ENCODE data around the gene WDFY4. TPM values are rescaled to one million over a fixed set of nuclear protein-coding genes. Genes with fewer than 3 reads are reported as not detected.

The WDFY4 gene
- total RNA-seq, 1 donor from 2014 or later: 0.25 TPM

- no peak overlapping the region for H3K27ac Mint-ChIP-seq (ENCODE audit: unreplicated experiment)
- no peaks in the 10 kb centered on the region for H3K79me2 ChIP-seq (ENCODE audit: insufficient read depth, low read length)
- no peak overlapping the region for H3K4me3 Mint-ChIP-seq (ENCODE audit: unreplicated experiment)
- H3K4me1 Mint-ChIP-seq (ENCODE audit: low read depth, unreplicated experiment): no peaks in the 10 kb centered on the region
- no peak for TF ChIP-seq EZH2 (IDR thresholded peaks at IDR 0.05; ENCODE audit: insufficient read depth, low read length)
- no peak overlapping the region for H3K9ac ChIP-seq (ENCODE audit: low read length)
- H4K20me1 ChIP-seq (ENCODE audit: insufficient read depth, low read length): no peaks in the 10 kb centered on the region
- H3K9me3 Mint-ChIP-seq (ENCODE audit: unreplicated experiment): no peaks in the 10 kb centered on the region
- H3K4me2 ChIP-seq (ENCODE audit: low read length): no peak overlapping the region
- peaks cover 2% of the 10 kb centered on the region for H3K27me3 ChIP-seq (ENCODE audit: insufficient read depth, low read length)
- H2AFZ ChIP-seq (ENCODE audit: low read depth, low read length): no peak overlapping the region
- no peaks in the 10 kb centered on the region for H3K9me3 ChIP-seq (ENCODE audit: insufficient read depth, low read depth, low read length)
- no peak overlapping the region for H3K27ac ChIP-seq (ENCODE audit: low read depth, low read length)
- FAIRE-seq (no peak), DNase-seq (ENCODE audit: low read depth) (no peak)
- H3K4me3 ChIP-seq (ENCODE audit: insufficient read depth, low read depth, low read length): no peak overlapping the region
- H3K36me3 ChIP-seq (ENCODE audit: insufficient read depth, low read length): no peaks in the 10 kb centered on the region
- H3K36me3 Mint-ChIP-seq (ENCODE audit: low read depth, unreplicated experiment): no peaks in the 10 kb centered on the region
- H3K27me3 Mint-ChIP-seq (ENCODE audit: low read depth, unreplicated experiment): peaks cover 42% of the 10 kb centered on the region
- no peaks in the 10 kb centered on the region for H3K4me1 ChIP-seq (ENCODE audit: insufficient read depth, low read length)
Observed at GRCh38 chr10:48948470-48949037, 263.9 kb downstream of the WDFY4 start.

GRCh38 chr10:48951707-48952106 is 267.0 kb downstream of the WDFY4 start:
- no peaks in the 10 kb centered on the region for H4K20me1 ChIP-seq (ENCODE audit: insufficient read depth, low read length)
- Mint-ChIP-seq H3K27ac (ENCODE audit: unreplicated experiment) (no peak overlapping the region), H3K27me3 (ENCODE audit: low read depth, unreplicated experiment) (peaks cover 37% of the 10 kb centered on the region)

GRCh38 chr10:48957361-48958151 is 272.9 kb downstream of the WDFY4 start:
- Histone ChIP-seq H3K9ac (ENCODE audit: low read length) (no peak overlapping the region), H3K36me3 (ENCODE audit: insufficient read depth, low read length) (no peaks in the 10 kb centered on the region), H3K27ac (ENCODE audit: low read depth, low read length) (no peak overlapping the region), H3K79me2 (ENCODE audit: insufficient read depth, low read length) (no peaks in the 10 kb centered on the region), H3K4me2 (ENCODE audit: low read length) (no peak overlapping the region), H4K20me1 (ENCODE audit: insufficient read depth, low read length) (no peaks in the 10 kb centered on the region), H3K9me3 (ENCODE audit: insufficient read depth, low read depth, low read length) (no peaks in the 10 kb centered on the region), H3K4me3 (ENCODE audit: insufficient read depth, low read depth, low read length) (no peak overlapping the region), H3K27me3 (ENCODE audit: insufficient read depth, low read length) (peaks cover 8% of the 10 kb centered on the region), H2AFZ (ENCODE audit: low read depth, low read length) (no peak overlapping the region), H3K4me1 (ENCODE audit: insufficient read depth, low read length) (no peaks in the 10 kb centered on the region)
- DNase-seq (ENCODE audit: low read depth) (no peak), FAIRE-seq (no peak)
- TF ChIP-seq CTCF (IDR thresholded peaks at IDR 0.05; ENCODE audit: insufficient read depth, low read depth, low read length): no peak
- no peak for TF ChIP-seq EZH2 (IDR thresholded peaks at IDR 0.05; ENCODE audit: insufficient read depth, low read length)
- no peaks in the 10 kb centered on the region for H3K36me3 Mint-ChIP-seq (ENCODE audit: low read depth, unreplicated experiment)
- H3K4me1 Mint-ChIP-seq (ENCODE audit: low read depth, unreplicated experiment): no peaks in the 10 kb centered on the region
- no peak overlapping the region for H3K27ac Mint-ChIP-seq (ENCODE audit: unreplicated experiment)
- peaks cover 5% of the 10 kb centered on the region for H3K9me3 Mint-ChIP-seq (ENCODE audit: unreplicated experiment)
- peaks cover 39% of the 10 kb centered on the region for H3K27me3 Mint-ChIP-seq (ENCODE audit: low read depth, unreplicated experiment)
- H3K4me3 Mint-ChIP-seq (ENCODE audit: unreplicated experiment): no peak overlapping the region

More at GRCh38 chr10:48951707-48952106, 267.0 kb downstream of the WDFY4 start:
- Histone ChIP-seq H3K4me3 (ENCODE audit: insufficient read depth, low read depth, low read length) (no peak overlapping the region), H3K27ac (ENCODE audit: low read depth, low read length) (no peak overlapping the region), H3K4me2 (ENCODE audit: low read length) (no peak overlapping the region), H3K36me3 (ENCODE audit: insufficient read depth, low read length) (no peaks in the 10 kb centered on the region), H3K4me1 (ENCODE audit: insufficient read depth, low read length) (no peaks in the 10 kb centered on the region), H2AFZ (ENCODE audit: low read depth, low read length) (no peak overlapping the region), H3K9ac (ENCODE audit: low read length) (no peak overlapping the region), H3K79me2 (ENCODE audit: insufficient read depth, low read length) (no peaks in the 10 kb centered on the region), H3K27me3 (ENCODE audit: insufficient read depth, low read length) (peaks cover 2% of the 10 kb centered on the region), H3K9me3 (ENCODE audit: insufficient read depth, low read depth, low read length) (no peaks in the 10 kb centered on the region)
- DNase-seq (ENCODE audit: low read depth) (no peak), FAIRE-seq (no peak)
- Mint-ChIP-seq H3K9me3 (ENCODE audit: unreplicated experiment) (peaks cover 3% of the 10 kb centered on the region), H3K36me3 (ENCODE audit: low read depth, unreplicated experiment) (no peaks in the 10 kb centered on the region), H3K4me1 (ENCODE audit: low read depth, unreplicated experiment) (no peaks in the 10 kb centered on the region), H3K4me3 (ENCODE audit: unreplicated experiment) (no peak overlapping the region)
- TF ChIP-seq CTCF (IDR thresholded peaks at IDR 0.05; ENCODE audit: insufficient read depth, low read depth, low read length) (no peak), EZH2 (IDR thresholded peaks at IDR 0.05; ENCODE audit: insufficient read depth, low read length) (no peak)

Data from astrocyte (in vitro differentiated cells and primary cell).